Neural cell (in vitro differentiated cells): ENCODE data around the gene RIPPLY3. TPM values are rescaled to one million over a fixed set of nuclear protein-coding genes. Genes with fewer than 3 reads are reported as not detected.
A peak's percentile ranks its signal among the peaks of the same experiment; 100 is the strongest.

Experiments
- H2AFZ ChIP-seq: fragments of 200-600, 300-800 bp; sonication (generic), shearing (Covaris generic); 2 replicates; pipeline ENCODE4 v1.6.0; 2014; ENCODE audit warnings: low read depth, mild to moderate bottlenecking, antibody characterized with exemption, low read length, moderate library complexity
- H3F3A ChIP-seq: fragments of 200-600 bp; shearing (Covaris generic); 2 replicates; pipeline ENCODE4 v1.6.1; 2016; ENCODE audit warnings: mild to moderate bottlenecking, moderate library complexity, mixed read lengths, antibody characterized with exemption, low read length; ENCODE audit not compliant: insufficient read depth, poor library complexity, severe bottlenecking
- H3K27ac ChIP-seq: fragments of 200-600, 300-800 bp; sonication (generic), shearing (Covaris generic); 2 replicates; pipeline ENCODE4 v1.5.1; 2014; ENCODE audit warnings: mild to moderate bottlenecking, low read length, moderate library complexity
- H3K27me3 ChIP-seq: fragments of 300-800, 200-600 bp; sonication (generic), shearing (Covaris generic); 2 replicates; pipeline ENCODE4 v1.6.0; 2014; ENCODE audit warnings: mild to moderate bottlenecking, low read depth, low read length, moderate library complexity; ENCODE audit not compliant: insufficient read depth
- H3K36me3 ChIP-seq: fragments of 300-800, 200-600 bp; sonication (generic), shearing (Covaris generic); 2 replicates; pipeline ENCODE4 v1.5.1; 2014; ENCODE audit warnings: mild to moderate bottlenecking, antibody characterized with exemption, low read length, moderate library complexity; ENCODE audit not compliant: insufficient read depth
- H3K4me2 ChIP-seq: fragments of 300-800, 200-600 bp; sonication (generic), shearing (Covaris generic); 2 replicates; pipeline ENCODE4 v1.6.0; 2014; ENCODE audit warnings: mild to moderate bottlenecking, low read length
- H3K4me3 ChIP-seq: fragments of 300-800, 200-600 bp; sonication (generic), shearing (Covaris generic); 2 replicates; pipeline ENCODE4 v1.5.1; 2014; ENCODE audit warnings: mild to moderate bottlenecking, low read length, moderate library complexity
- H3K79me2 ChIP-seq: fragments of 200-600 bp; shearing (Covaris generic); replicated peaks from 2 replicates; pipeline ENCODE4 v1.6.0; 2014; ENCODE audit warnings: mild to moderate bottlenecking, low read length, moderate library complexity; ENCODE audit not compliant: insufficient read depth
- H3K9ac ChIP-seq: fragments of 300-800, 200-600 bp; sonication (generic), shearing (Covaris generic); 2 replicates; pipeline ENCODE4 v1.6.1; 2016; ENCODE audit warnings: mild to moderate bottlenecking, low read length, mixed read lengths
- H3K9me2 ChIP-seq: fragments of 200-600 bp; shearing (Covaris generic); 2 replicates; pipeline ENCODE4 v1.6.1; 2016; ENCODE audit warnings: mild to moderate bottlenecking, low read length, mixed read lengths; ENCODE audit not compliant: insufficient read depth
- H3K9me3 ChIP-seq: fragments of 200-600, 300-800 bp; sonication (generic), shearing (Covaris generic); 2 replicates; pipeline ENCODE4 v1.6.1; 2016; ENCODE audit warnings: mild to moderate bottlenecking, mixed run types, low read length, moderate library complexity, mixed read lengths
- H4K20me1 ChIP-seq: fragments of 200-600 bp; shearing (Covaris generic); 2 replicates; pipeline ENCODE4 v1.6.1; 2016; ENCODE audit warnings: mild to moderate bottlenecking, mixed run types; ENCODE audit not compliant: insufficient read depth
- EP300 ChIP-seq: fragments of 450-650 bp; conservative IDR thresholded peaks from 2 replicates; pipeline ENCODE4 v1.6.1; 2014; ENCODE audit warnings: antibody characterized with exemption, mild to moderate bottlenecking, moderate library complexity; ENCODE audit not compliant: poor library complexity, severe bottlenecking
- EZH2 ChIP-seq: fragments of 200-600, 300-800 bp; shearing (Covaris generic), sonication (generic); IDR thresholded peaks from 2 replicates; pipeline ENCODE4 v1.6.1; 2014; ENCODE audit warnings: antibody characterized with exemption, low read length, borderline replicate concordance, mild to moderate bottlenecking; ENCODE audit not compliant: insufficient read depth, poor library complexity, severe bottlenecking
- MXI1 ChIP-seq: fragments of 450-650 bp; conservative IDR thresholded peaks from 2 replicates; pipeline ENCODE4 v1.6.1; 2014; ENCODE audit warnings: antibody characterized with exemption, mild to moderate bottlenecking; ENCODE audit not compliant: poor library complexity, severe bottlenecking
- POLR2AphosphoS5 ChIP-seq: IDR thresholded peaks from 2 replicates; pipeline ENCODE4 v1.6.1; 2012
- RAD21 ChIP-seq: fragments of 450-650 bp; conservative IDR thresholded peaks from 2 replicates; pipeline ENCODE4 v1.6.1; 2014; ENCODE audit warnings: antibody characterized with exemption, mild to moderate bottlenecking, moderate library complexity
- SMC3 ChIP-seq: fragments of 450-650 bp; conservative IDR thresholded peaks from 2 replicates; pipeline ENCODE4 v1.6.1; 2014; ENCODE audit warnings: antibody characterized with exemption, mild to moderate bottlenecking, moderate library complexity; ENCODE audit not compliant: poor library complexity
- TAF1 ChIP-seq: IDR thresholded peaks from 2 replicates; pipeline ENCODE4 v1.6.1; 2012; ENCODE audit warnings: low read depth
- polyA plus RNA-seq: library from polyadenylated mRNA; depleted of rRNA; stranded (reverse); fragments of >200 nt; gene quantifications from 2 replicates; pipeline ENCODE4 v1.2.3, GENCODE V29; 2014
- TF ChIP-seq, protein P1 (sequence below): fragments of 450-650 bp; IDR thresholded peaks from 2 replicates; pipeline ENCODE4 v1.5.1; 2014; ENCODE audit warnings: antibody characterized with exemption, mild to moderate bottlenecking, moderate library complexity; ENCODE audit not compliant: poor library complexity, severe bottlenecking
- TF ChIP-seq, protein P2 (sequence below): IDR thresholded peaks from 2 replicates; pipeline ENCODE4 v1.6.1; 2012; ENCODE audit warnings: borderline replicate concordance

Gene RIPPLY3
- polyA plus RNA-seq, 1 donor from 2014 or later, result 0.24 TPM

DNA sequence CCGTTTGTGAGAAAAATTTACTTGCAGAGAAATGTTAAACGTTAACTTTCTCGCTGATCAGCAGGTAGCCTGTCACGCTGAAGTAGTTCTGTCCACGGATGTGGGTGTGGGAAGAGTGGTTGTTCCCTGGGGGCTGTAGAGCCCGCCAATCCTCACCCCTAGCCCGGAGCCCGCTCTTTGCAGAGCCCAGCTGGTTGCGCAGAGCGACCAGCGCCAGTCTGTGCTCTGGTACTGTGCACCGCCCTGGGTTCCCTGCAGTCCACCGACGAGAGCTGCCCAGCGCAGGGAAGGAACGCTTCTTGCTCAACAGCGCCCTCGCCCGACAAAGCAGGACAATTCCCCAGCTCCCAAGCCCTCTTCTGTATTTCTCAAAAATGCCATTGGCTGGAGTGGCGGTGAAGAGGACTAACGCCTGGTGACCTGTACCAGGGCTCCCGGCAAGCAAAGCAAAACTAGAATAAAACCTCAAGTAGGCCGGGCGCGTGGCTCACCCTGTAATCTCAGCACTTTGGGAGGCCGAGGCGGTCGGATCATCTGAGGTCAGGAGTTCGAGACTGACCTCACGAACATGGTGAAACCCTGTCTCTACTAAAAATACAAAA lies 3.3 kb downstream of the RIPPLY3 start:
- no peaks in the 10 kb centered on the region for H3K79me2 ChIP-seq
- TF ChIP-seq EP300, result no peak
- TF ChIP-seq, protein P1, sequence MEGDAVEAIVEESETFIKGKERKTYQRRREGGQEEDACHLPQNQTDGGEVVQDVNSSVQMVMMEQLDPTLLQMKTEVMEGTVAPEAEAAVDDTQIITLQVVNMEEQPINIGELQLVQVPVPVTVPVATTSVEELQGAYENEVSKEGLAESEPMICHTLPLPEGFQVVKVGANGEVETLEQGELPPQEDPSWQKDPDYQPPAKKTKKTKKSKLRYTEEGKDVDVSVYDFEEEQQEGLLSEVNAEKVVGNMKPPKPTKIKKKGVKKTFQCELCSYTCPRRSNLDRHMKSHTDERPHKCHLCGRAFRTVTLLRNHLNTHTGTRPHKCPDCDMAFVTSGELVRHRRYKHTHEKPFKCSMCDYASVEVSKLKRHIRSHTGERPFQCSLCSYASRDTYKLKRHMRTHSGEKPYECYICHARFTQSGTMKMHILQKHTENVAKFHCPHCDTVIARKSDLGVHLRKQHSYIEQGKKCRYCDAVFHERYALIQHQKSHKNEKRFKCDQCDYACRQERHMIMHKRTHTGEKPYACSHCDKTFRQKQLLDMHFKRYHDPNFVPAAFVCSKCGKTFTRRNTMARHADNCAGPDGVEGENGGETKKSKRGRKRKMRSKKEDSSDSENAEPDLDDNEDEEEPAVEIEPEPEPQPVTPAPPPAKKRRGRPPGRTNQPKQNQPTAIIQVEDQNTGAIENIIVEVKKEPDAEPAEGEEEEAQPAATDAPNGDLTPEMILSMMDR, result peak; percentile 43
- H3K4me2 ChIP-seq, result no peak overlapping the region
- no peak overlapping the region for H3K4me3 ChIP-seq
- no peaks in the 10 kb centered on the region for H3F3A ChIP-seq
- no peaks in the 10 kb centered on the region for H3K9me2 ChIP-seq
- no peaks in the 10 kb centered on the region for H3K36me3 ChIP-seq
- H3K27me3 ChIP-seq, result peaks cover 23% of the 10 kb centered on the region
- no peak overlapping the region for H3K27ac ChIP-seq
- H3K9ac ChIP-seq, result no peak overlapping the region
- H2AFZ ChIP-seq, result no peak overlapping the region
- H4K20me1 ChIP-seq, result no peaks in the 10 kb centered on the region
- peaks cover 5% of the 10 kb centered on the region for H3K9me3 ChIP-seq

DNA sequence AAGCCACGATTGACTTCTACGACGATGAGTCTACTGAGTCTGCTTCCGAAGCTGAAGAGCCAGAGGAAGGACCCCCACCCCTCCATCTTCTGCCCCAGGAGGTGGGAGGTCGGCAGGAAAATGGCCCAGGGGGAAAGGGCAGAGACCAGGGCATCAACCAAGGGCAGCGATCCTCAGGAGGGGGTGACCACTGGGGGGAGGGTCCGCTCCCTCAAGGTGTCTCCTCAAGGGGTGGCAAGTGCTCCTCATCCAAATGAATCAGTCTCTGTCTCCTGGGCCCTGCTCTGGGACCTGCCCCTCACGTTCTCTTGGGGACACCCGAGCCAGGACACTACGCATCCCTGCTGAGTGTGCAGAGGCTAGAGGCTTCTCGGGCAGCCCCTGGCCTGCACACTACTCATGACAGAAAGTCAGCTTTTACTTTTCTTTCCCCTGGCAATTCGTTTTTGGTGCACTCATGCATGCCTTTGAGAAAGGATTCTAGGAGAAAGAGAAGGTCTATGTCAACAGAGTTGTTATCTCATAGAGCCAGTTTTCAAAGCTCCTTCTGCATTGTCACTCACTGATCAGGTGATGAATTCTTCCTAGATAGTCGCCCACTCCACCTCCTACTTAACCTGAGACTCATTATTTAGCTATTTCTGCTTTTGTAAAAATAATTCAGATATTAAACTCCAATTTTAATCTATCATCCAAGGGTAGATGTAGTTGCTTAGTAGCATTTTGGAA lies 11.6 kb downstream of the RIPPLY3 start:
- Histone ChIP-seq H3K9me2 (no peaks in the 10 kb centered on the region), H3K4me2 (no peak overlapping the region), H3K9ac (no peak overlapping the region), H4K20me1 (no peaks in the 10 kb centered on the region), H3K27ac (no peak overlapping the region), H3K9me3 (no peaks in the 10 kb centered on the region), H3K79me2 (no peaks in the 10 kb centered on the region), H3K27me3 (no peaks in the 10 kb centered on the region), H3K36me3 (no peaks in the 10 kb centered on the region), H3F3A (no peaks in the 10 kb centered on the region), H2AFZ (no peak overlapping the region), H3K4me3 (no peak overlapping the region)
- TF ChIP-seq EP300 (no peak), RAD21 (no peak), SMC3 (no peak), TAF1 (no peak), POLR2AphosphoS5 (no peak), MXI1 (no peak), EZH2 (no peak)
- TF ChIP-seq, protein P1, result no peak
- TF ChIP-seq, protein P2, sequence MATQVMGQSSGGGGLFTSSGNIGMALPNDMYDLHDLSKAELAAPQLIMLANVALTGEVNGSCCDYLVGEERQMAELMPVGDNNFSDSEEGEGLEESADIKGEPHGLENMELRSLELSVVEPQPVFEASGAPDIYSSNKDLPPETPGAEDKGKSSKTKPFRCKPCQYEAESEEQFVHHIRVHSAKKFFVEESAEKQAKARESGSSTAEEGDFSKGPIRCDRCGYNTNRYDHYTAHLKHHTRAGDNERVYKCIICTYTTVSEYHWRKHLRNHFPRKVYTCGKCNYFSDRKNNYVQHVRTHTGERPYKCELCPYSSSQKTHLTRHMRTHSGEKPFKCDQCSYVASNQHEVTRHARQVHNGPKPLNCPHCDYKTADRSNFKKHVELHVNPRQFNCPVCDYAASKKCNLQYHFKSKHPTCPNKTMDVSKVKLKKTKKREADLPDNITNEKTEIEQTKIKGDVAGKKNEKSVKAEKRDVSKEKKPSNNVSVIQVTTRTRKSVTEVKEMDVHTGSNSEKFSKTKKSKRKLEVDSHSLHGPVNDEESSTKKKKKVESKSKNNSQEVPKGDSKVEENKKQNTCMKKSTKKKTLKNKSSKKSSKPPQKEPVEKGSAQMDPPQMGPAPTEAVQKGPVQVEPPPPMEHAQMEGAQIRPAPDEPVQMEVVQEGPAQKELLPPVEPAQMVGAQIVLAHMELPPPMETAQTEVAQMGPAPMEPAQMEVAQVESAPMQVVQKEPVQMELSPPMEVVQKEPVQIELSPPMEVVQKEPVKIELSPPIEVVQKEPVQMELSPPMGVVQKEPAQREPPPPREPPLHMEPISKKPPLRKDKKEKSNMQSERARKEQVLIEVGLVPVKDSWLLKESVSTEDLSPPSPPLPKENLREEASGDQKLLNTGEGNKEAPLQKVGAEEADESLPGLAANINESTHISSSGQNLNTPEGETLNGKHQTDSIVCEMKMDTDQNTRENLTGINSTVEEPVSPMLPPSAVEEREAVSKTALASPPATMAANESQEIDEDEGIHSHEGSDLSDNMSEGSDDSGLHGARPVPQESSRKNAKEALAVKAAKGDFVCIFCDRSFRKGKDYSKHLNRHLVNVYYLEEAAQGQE, result no peak
